Endothelial cell (in vitro differentiated cells): ENCODE data around the gene DYNLT1. TPM values are rescaled to one million over a fixed set of nuclear protein-coding genes. Genes with fewer than 3 reads are reported as not detected.

Experiments
- DNase-seq: peaks from one replicate; pipeline ENCODE4 v3.0.0; 2021; ENCODE audit warnings: low spot score
- H3K27ac Mint-ChIP-seq: one replicate; pipeline ENCODE4 v1.8.0; 2021; ENCODE audit warnings: mixed read lengths, inconsistent platforms; ENCODE audit not compliant: unreplicated experiment
- H3K27me3 Mint-ChIP-seq: one replicate; pipeline ENCODE4 v1.8.0; 2021; ENCODE audit warnings: mild to moderate bottlenecking, moderate library complexity, mixed read lengths, inconsistent platforms; ENCODE audit not compliant: unreplicated experiment
- H3K36me3 Mint-ChIP-seq: one replicate; pipeline ENCODE4 v1.8.0; 2021; ENCODE audit warnings: mild to moderate bottlenecking, low read depth, mixed read lengths, inconsistent platforms; ENCODE audit not compliant: unreplicated experiment
- H3K4me1 Mint-ChIP-seq: one replicate; pipeline ENCODE4 v1.8.0; 2021; ENCODE audit warnings: mild to moderate bottlenecking, mixed read lengths, inconsistent platforms; ENCODE audit not compliant: unreplicated experiment
- H3K4me3 Mint-ChIP-seq: one replicate; pipeline ENCODE4 v1.8.0; 2021; ENCODE audit warnings: mild to moderate bottlenecking, mixed read lengths, inconsistent platforms; ENCODE audit not compliant: unreplicated experiment
- H3K9me3 Mint-ChIP-seq: one replicate; pipeline ENCODE4 v1.8.0; 2021; ENCODE audit warnings: mixed read lengths, inconsistent platforms; ENCODE audit not compliant: unreplicated experiment
- CTCF ChIP-seq: fragments of 200-600 bp; sonication (generic); IDR thresholded peaks from one replicate; pipeline ENCODE4 v1.5.0; 2021; ENCODE audit warnings: antibody characterized with exemption; ENCODE audit not compliant: unreplicated experiment
- total RNA-seq: library from RNA; stranded (reverse); fragmentation: NEBNext Ultra II Directional; extraction: Animal tissue kit (Norgen Biotek cat#: 25700); gene quantifications from one replicate; pipeline ENCODE4 v1.2.1, GENCODE V29; 2021; ENCODE audit not compliant: unreplicated experiment

The DYNLT1 gene
- total RNA-seq, 1 donor from 2014 or later: 115 TPM

- H3K36me3 Mint-ChIP-seq: peaks cover 52% of the 10 kb centered on the region
- DNase-seq: no peak
Observed at GRCh38 chr6:158628542-158628941, 16.0 kb downstream of the DYNLT1 start.

GRCh38 chr6:158627940-158628211, 16.7 kb downstream of the DYNLT1 start:
- H3K27me3 Mint-ChIP-seq: peaks cover 3% of the 10 kb centered on the region
- no peak for TF ChIP-seq CTCF
- no peaks in the 10 kb centered on the region for H3K9me3 Mint-ChIP-seq
- no peak for DNase-seq
- peaks cover 54% of the 10 kb centered on the region for H3K36me3 Mint-ChIP-seq
- peaks cover 13% of the 10 kb centered on the region for H3K4me1 Mint-ChIP-seq
- H3K27ac Mint-ChIP-seq: no peak overlapping the region
- H3K4me3 Mint-ChIP-seq: peak overlapping the region; percentile 17

More at GRCh38 chr6:158628542-158628941, 16.0 kb downstream of the DYNLT1 start:
- Mint-ChIP-seq H3K9me3 (no peaks in the 10 kb centered on the region), H3K4me1 (peaks cover 13% of the 10 kb centered on the region), H3K27me3 (peaks cover 1% of the 10 kb centered on the region), H3K4me3 (no peak overlapping the region), H3K27ac (no peak overlapping the region)
- no peak for TF ChIP-seq CTCF

GRCh38 chr6:158627168-158627939, 17.2 kb downstream of the DYNLT1 start:
- Mint-ChIP-seq H3K4me3 (peak overlapping the region; percentile 60), H3K27me3 (peaks cover 5% of the 10 kb centered on the region), H3K4me1 (peaks cover 13% of the 10 kb centered on the region), H3K27ac (no peak overlapping the region), H3K36me3 (peaks cover 52% of the 10 kb centered on the region), H3K9me3 (no peaks in the 10 kb centered on the region)
- TF ChIP-seq CTCF: no peak
- DNase-seq: no peak

GRCh38 chr6:158626360-158627167, 18.0 kb downstream of the DYNLT1 start:
- Mint-ChIP-seq H3K9me3 (no peaks in the 10 kb centered on the region), H3K36me3 (peaks cover 54% of the 10 kb centered on the region), H3K27me3 (peaks cover 6% of the 10 kb centered on the region), H3K4me1 (peaks cover 12% of the 10 kb centered on the region), H3K4me3 (peak overlapping the region; percentile 60), H3K27ac (peak overlapping the region; percentile 42)
- no peak for TF ChIP-seq CTCF
- no peak for DNase-seq

GRCh38 chr6:158625881-158626305, 18.6 kb downstream of the DYNLT1 start:
- peaks cover 10% of the 10 kb centered on the region for H3K4me1 Mint-ChIP-seq
- no peak overlapping the region for H3K4me3 Mint-ChIP-seq
- no peak overlapping the region for H3K27ac Mint-ChIP-seq
- H3K9me3 Mint-ChIP-seq: no peaks in the 10 kb centered on the region
- peaks cover 52% of the 10 kb centered on the region for H3K36me3 Mint-ChIP-seq
- H3K27me3 Mint-ChIP-seq: peaks cover 8% of the 10 kb centered on the region
- DNase-seq: no peak
- TF ChIP-seq CTCF: no peak
